Measurements from ENCODE around the gene AATF. TPM values are rescaled to one million over a fixed set of nuclear protein-coding genes. Genes with fewer than 3 reads are reported as not detected.

Gene AATF
- total and polyA plus RNA-seq, 2 of the 8 experiments (the other 6 are each of a cell fraction or from before 2014, with no cell fraction given): 20.1 to 62.8 TPM

DNA sequence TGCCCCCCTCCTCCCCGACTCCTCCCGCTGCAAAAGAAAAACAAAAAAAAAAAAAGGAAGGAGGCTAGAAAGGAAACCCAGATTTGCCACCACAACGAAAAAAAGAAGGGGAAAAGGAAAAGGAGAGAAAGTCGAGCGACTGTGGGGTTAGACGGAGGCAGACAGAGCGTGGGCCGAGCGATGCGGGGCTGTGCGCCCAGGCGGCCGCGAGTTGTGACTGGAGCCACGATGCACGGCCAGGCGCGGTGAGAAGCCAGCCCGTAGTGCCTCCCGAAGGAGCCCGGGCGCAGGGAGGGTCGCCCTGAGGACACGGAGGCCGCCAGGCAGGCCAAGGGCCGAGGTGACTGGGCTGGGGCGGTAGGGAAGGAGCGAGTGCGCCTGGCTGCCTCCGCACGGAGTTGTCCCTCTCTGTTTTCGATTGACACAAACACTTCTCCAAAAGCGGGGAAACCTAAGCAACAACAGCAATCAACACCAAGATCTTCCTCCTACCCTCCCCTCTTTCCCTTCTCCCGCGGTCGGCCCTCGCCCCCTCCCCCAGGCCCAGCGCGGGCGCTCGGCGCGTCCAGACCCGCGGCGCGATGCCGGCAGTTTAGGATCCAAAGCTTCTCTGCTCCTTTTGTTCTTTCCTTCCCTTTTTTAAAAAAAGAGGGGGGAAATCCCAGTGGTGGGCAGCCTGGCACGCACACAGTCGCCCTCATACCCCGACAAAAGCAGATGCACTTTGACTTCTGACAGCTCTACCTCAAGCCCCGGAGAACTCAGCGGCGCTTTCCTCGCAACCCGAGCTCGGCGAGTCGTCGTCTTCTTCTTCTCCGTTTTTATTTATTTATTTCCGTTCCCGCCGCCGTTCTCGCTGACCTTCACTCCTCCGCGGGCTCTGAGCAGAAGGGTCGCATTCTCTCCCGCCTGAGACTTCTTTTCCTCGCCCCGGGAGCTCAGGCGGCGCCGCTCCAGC, 11.5 kb upstream of the AATF start, which contains the start of gene LHX1 (continued):
- TF ChIP-seq RNF2 (IDR thresholded peaks at IDR 0.05; ENCODE audit: borderline replicate concordance, low read depth, low read length, missing control alignments, poor library complexity, severe bottlenecking): peak; percentile 76
- TF ChIP-seq CBX5 (IDR thresholded peaks at IDR 0.05; ENCODE audit: low read depth, low read length): no peak

Data from H1 (cell line).